K562 (cell line): ENCODE measurements around the gene RCC1. TPM values are rescaled to one million over a fixed set of nuclear protein-coding genes. Genes with fewer than 3 reads are reported as not detected.

Experiments
- BRD4 ChIP-seq: fragments of 200-600 bp; sonication (generic); IDR thresholded peaks from 2 replicates; pipeline ENCODE4 v1.6.1; 2017; ENCODE audit warnings: inconsistent platforms
- POLR2A ChIP-seq: fragments of 450-650 bp; conservative IDR thresholded peaks from 2 replicates; pipeline ENCODE4 v1.6.1; 2016
- POLR3G ChIP-seq: IDR thresholded peaks from 2 replicates; pipeline ENCODE4 v1.6.1; 2011; ENCODE audit not compliant: insufficient read length, insufficient replicate concordance; ENCODE audit errors: extremely low read depth
- RNF2 ChIP-seq: sonication (generic); IDR thresholded peaks from 2 replicates; pipeline ENCODE4 v1.6.1; 2016
- ZNF316 ChIP-seq: fragments of 450-650 bp; IDR thresholded peaks from 2 replicates; pipeline ENCODE4 v1.6.1; 2016
- ZNF699 ChIP-seq: fragments of 250-450 bp; sonication (Bioruptor Pico); IDR thresholded peaks from 2 replicates; pipeline ENCODE4 v1.8.0; 2021; ENCODE audit warnings: mild to moderate bottlenecking, moderate library complexity; ENCODE audit not compliant: insufficient replicate concordance
- polyA plus RNA-seq, 8 experiments: library from polyadenylated mRNA; depleted of rRNA in 4 of 8; stranded (reverse) in 5 of 8; unstranded in 3 of 8; fragments of >200 nt; fragmentation: Nextera tagmentation in 2 of 8; fragmentation: Illumina TruSeq in 1 of 8; extraction: Ambion mirVana in 2 of 8; extraction: Trizol in 1 of 8; gene quantifications; 2 replicates each; pipeline versions ENCODE4 v1.2.1 to v1.2.3, GENCODE V29; 2011 to 2014; ENCODE audit warnings: inconsistent platforms in 1 of 8, missing spikeins in 1 of 8
- total RNA-seq, 7 experiments: library from RNA; depleted of rRNA in 6 of 7; stranded (reverse); fragments of >200 nt in 6 of 7; fragmentation: Illumina TruSeq in 2 of 7; extraction: Trizol in 2 of 7; gene quantifications; 2 replicates each; pipeline versions ENCODE4 v1.2.1 to v1.2.3, GENCODE V29; 2011 to 2021; ENCODE audit warnings: low replicate concordance in 1 of 7
- TF ChIP-seq, protein P1 (sequence below): fragments of 200-600 bp; sonication (generic); IDR thresholded peaks from one replicate; pipeline ENCODE4 v1.6.1; 2012; ENCODE audit warnings: mild to moderate bottlenecking, low read depth, low read length, inconsistent platforms
- TF ChIP-seq, protein P2 (sequence below): fragments of 250-450 bp; sonication (Bioruptor Pico); IDR thresholded peaks from 2 replicates; pipeline ENCODE4 v1.5.0; 2021; ENCODE audit warnings: mild to moderate bottlenecking, borderline replicate concordance

The RCC1 gene
- total and polyA plus RNA-seq, 9 of the 15 experiments (the other 6 are each of a cell fraction or from before 2014, with no cell fraction given) = 16.4 to 202 (median 107) TPM

DNA sequence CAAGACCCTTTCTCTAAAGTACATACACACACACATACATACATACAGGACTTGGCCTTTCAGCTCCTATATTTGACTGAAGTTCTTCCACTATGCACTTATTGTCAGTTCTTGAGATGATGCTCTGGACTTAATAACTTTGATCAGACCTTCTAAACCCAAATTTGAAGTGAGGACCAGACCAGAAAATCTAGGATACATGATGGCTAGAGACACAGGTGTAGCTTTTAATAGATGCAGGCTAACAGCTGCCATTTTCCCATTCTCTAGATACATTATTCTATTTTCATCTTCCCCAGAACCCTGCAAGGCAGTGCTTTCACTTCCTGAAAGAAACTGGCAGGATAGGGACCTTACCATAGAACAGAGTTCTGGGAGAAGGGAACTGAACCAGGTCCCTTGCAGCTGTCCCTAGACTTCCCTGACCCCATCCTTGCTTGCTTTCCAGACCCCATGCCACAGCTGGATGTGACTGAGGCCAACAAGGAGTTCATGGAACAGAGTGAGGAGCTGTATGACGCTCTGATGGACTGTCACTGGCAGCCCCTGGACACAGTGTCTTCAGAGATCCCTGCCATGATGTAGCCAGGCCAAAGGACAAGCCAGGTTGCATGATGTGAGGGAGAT, 71.3 kb downstream of the RCC1 start (continued):
- TF ChIP-seq, protein P1, sequence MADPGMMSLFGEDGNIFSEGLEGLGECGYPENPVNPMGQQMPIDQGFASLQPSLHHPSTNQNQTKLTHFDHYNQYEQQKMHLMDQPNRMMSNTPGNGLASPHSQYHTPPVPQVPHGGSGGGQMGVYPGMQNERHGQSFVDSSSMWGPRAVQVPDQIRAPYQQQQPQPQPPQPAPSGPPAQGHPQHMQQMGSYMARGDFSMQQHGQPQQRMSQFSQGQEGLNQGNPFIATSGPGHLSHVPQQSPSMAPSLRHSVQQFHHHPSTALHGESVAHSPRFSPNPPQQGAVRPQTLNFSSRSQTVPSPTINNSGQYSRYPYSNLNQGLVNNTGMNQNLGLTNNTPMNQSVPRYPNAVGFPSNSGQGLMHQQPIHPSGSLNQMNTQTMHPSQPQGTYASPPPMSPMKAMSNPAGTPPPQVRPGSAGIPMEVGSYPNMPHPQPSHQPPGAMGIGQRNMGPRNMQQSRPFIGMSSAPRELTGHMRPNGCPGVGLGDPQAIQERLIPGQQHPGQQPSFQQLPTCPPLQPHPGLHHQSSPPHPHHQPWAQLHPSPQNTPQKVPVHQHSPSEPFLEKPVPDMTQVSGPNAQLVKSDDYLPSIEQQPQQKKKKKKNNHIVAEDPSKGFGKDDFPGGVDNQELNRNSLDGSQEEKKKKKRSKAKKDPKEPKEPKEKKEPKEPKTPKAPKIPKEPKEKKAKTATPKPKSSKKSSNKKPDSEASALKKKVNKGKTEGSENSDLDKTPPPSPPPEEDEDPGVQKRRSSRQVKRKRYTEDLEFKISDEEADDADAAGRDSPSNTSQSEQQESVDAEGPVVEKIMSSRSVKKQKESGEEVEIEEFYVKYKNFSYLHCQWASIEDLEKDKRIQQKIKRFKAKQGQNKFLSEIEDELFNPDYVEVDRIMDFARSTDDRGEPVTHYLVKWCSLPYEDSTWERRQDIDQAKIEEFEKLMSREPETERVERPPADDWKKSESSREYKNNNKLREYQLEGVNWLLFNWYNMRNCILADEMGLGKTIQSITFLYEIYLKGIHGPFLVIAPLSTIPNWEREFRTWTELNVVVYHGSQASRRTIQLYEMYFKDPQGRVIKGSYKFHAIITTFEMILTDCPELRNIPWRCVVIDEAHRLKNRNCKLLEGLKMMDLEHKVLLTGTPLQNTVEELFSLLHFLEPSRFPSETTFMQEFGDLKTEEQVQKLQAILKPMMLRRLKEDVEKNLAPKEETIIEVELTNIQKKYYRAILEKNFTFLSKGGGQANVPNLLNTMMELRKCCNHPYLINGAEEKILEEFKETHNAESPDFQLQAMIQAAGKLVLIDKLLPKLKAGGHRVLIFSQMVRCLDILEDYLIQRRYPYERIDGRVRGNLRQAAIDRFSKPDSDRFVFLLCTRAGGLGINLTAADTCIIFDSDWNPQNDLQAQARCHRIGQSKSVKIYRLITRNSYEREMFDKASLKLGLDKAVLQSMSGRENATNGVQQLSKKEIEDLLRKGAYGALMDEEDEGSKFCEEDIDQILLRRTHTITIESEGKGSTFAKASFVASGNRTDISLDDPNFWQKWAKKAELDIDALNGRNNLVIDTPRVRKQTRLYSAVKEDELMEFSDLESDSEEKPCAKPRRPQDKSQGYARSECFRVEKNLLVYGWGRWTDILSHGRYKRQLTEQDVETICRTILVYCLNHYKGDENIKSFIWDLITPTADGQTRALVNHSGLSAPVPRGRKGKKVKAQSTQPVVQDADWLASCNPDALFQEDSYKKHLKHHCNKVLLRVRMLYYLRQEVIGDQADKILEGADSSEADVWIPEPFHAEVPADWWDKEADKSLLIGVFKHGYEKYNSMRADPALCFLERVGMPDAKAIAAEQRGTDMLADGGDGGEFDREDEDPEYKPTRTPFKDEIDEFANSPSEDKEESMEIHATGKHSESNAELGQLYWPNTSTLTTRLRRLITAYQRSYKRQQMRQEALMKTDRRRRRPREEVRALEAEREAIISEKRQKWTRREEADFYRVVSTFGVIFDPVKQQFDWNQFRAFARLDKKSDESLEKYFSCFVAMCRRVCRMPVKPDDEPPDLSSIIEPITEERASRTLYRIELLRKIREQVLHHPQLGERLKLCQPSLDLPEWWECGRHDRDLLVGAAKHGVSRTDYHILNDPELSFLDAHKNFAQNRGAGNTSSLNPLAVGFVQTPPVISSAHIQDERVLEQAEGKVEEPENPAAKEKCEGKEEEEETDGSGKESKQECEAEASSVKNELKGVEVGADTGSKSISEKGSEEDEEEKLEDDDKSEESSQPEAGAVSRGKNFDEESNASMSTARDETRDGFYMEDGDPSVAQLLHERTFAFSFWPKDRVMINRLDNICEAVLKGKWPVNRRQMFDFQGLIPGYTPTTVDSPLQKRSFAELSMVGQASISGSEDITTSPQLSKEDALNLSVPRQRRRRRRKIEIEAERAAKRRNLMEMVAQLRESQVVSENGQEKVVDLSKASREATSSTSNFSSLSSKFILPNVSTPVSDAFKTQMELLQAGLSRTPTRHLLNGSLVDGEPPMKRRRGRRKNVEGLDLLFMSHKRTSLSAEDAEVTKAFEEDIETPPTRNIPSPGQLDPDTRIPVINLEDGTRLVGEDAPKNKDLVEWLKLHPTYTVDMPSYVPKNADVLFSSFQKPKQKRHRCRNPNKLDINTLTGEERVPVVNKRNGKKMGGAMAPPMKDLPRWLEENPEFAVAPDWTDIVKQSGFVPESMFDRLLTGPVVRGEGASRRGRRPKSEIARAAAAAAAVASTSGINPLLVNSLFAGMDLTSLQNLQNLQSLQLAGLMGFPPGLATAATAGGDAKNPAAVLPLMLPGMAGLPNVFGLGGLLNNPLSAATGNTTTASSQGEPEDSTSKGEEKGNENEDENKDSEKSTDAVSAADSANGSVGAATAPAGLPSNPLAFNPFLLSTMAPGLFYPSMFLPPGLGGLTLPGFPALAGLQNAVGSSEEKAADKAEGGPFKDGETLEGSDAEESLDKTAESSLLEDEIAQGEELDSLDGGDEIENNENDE = peak; percentile 74
- no peak for TF ChIP-seq BRD4
- TF ChIP-seq ZNF316 = no peak
- TF ChIP-seq RNF2 = peak; percentile 24; the same call in 1 of the 2 replicates
- TF ChIP-seq, protein P2, sequence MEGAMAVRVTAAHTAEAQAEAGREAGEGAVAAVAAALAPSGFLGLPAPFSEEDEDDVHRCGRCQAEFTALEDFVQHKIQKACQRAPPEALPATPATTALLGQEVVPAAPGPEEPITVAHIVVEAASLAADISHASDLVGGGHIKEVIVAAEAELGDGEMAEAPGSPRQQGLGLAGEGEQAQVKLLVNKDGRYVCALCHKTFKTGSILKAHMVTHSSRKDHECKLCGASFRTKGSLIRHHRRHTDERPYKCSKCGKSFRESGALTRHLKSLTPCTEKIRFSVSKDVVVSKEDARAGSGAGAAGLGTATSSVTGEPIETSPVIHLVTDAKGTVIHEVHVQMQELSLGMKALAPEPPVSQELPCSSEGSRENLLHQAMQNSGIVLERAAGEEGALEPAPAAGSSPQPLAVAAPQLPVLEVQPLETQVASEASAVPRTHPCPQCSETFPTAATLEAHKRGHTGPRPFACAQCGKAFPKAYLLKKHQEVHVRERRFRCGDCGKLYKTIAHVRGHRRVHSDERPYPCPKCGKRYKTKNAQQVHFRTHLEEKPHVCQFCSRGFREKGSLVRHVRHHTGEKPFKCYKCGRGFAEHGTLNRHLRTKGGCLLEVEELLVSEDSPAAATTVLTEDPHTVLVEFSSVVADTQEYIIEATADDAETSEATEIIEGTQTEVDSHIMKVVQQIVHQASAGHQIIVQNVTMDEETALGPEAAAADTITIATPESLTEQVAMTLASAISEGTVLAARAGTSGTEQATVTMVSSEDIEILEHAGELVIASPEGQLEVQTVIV = no peak
- no peak for TF ChIP-seq ZNF699
- peak; percentile 79 for TF ChIP-seq POLR2A
- TF ChIP-seq POLR3G = no peak
